ENCODE data around the gene FALEC. TPM values are rescaled to one million over a fixed set of nuclear protein-coding genes. Genes with fewer than 3 reads are reported as not detected.
"Not testable (repeated sequence)": the region's sequence is repeated elsewhere in the genome, so short reads cannot be mapped to it uniquely, and the experiment has no call there.

The FALEC gene
- polyA plus RNA-seq, 1 donor from 2014 or later: 1.0 TPM

- Mint-ChIP-seq H3K4me3 (peak overlapping the region; percentile 95 to 100 (median 98)), H3K4me1 (peaks cover 13 to 41% (median 41%) of the 10 kb centered on the region in 3 donors), H3K36me3 (peaks cover 46% of the 10 kb centered on the region), H3K27me3 (no peaks in the 10 kb centered on the region), H3K9me3 (peaks cover 0 to 1% (median 0%) of the 10 kb centered on the region in 3 donors), H3K27ac (peak overlapping the region; percentile 76 to 96 (median 93))
Observed at GRCh38 chr1:150576367-150576711, 60.8 kb downstream of the FALEC start.

- H3K4me1 Mint-ChIP-seq: peaks cover 12 to 41% (median 41%) of the 10 kb centered on the region in 3 donors
- H3K36me3 Mint-ChIP-seq: peaks cover 46% of the 10 kb centered on the region
- H3K27me3 Mint-ChIP-seq: no peaks in the 10 kb centered on the region
- H3K9me3 Mint-ChIP-seq: peaks cover 0 to 1% (median 0%) of the 10 kb centered on the region in 3 donors
- peak overlapping the region; percentile 95 to 100 (median 98) for H3K4me3 Mint-ChIP-seq
- H3K27ac Mint-ChIP-seq: peak overlapping the region; percentile 95 to 99 (median 96)
Observed at GRCh38 chr1:150576794-150577556, 61.4 kb downstream of the FALEC start.

DNA sequence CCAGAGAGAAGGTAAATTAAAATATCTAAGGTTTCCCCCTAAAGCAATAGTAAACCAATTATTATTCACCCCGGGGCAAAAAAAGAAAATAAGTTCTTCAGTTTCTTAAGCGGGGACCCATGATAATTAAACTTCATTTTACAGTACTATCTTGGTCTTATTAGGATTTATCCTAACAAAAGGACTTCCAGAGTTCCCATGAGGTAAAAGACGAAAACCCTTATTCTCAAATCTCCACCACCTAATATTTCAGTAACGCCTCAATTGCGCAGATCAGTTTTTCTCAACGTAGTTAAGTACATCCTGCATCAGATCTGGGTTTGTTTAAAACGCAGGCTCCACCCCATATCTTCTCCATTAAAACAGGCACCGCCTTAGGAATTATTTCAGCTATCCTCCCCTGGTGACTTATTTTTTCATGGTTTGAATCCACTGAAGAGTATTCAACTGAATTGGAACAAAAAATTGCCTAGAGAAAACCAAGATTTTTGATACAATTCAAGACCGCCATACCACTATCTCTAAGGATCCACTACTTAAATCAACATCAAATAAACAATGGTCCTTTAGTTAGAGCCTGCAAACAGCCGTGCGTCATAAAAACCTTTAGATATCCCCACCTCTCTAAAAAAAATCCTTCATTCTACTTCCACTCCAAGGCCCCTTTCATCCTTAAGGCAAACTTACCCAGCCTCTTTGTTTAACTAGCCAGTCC, 62.2 kb downstream of the FALEC start:
- Mint-ChIP-seq H3K4me1 (peaks cover 11 to 44% (median 41%) of the 10 kb centered on the region in 3 donors), H3K36me3 (peaks cover 46% of the 10 kb centered on the region), H3K27ac (peak overlapping the region; percentile 95 to 99 (median 96)), H3K4me3 (peak overlapping the region; percentile 95 to 100 (median 98)), H3K27me3 (no peaks in the 10 kb centered on the region), H3K9me3 (peaks cover 0 to 1% (median 0%) of the 10 kb centered on the region in 3 donors)

GRCh38 chr1:150578272-150579109, 62.9 kb downstream of the FALEC start:
- Mint-ChIP-seq H3K27ac (peak overlapping the region; percentile 95 to 99 (median 96)), H3K36me3 (peaks cover 38% of the 10 kb centered on the region), H3K4me1 (peaks cover 9 to 37% (median 34%) of the 10 kb centered on the region in 3 donors), H3K9me3 (peaks cover 0 to 1% (median 0%) of the 10 kb centered on the region in 3 donors), H3K27me3 (no peaks in the 10 kb centered on the region), H3K4me3 (peak overlapping the region; percentile 95 to 100 (median 98))

GRCh38 chr1:150579110-150579944, 63.8 kb downstream of the FALEC start, which contains the start of gene MCL1:
Gene MCL1, minus strand, starts transcription at chr1:150579610. Its CDS starts 80 bp downstream, at chr1:150579530.
- peak within 1 kb of the TSS; percentile 95 to 100 (median 98) for H3K4me3 Mint-ChIP-seq
- peaks cover 9 to 36% (median 30%) of the 10 kb centered on the region in 3 donors for H3K4me1 Mint-ChIP-seq
- peak within 1 kb of the TSS; percentile 96 to 99 (median 98) for H3K27ac Mint-ChIP-seq
- H3K9me3 Mint-ChIP-seq: peaks cover 0 to 1% (median 0%) of the 10 kb centered on the region in 3 donors
- H3K27me3 Mint-ChIP-seq: no peaks in the 10 kb centered on the region
- H3K36me3 Mint-ChIP-seq: peaks cover 36% of the 10 kb centered on the region

DNA sequence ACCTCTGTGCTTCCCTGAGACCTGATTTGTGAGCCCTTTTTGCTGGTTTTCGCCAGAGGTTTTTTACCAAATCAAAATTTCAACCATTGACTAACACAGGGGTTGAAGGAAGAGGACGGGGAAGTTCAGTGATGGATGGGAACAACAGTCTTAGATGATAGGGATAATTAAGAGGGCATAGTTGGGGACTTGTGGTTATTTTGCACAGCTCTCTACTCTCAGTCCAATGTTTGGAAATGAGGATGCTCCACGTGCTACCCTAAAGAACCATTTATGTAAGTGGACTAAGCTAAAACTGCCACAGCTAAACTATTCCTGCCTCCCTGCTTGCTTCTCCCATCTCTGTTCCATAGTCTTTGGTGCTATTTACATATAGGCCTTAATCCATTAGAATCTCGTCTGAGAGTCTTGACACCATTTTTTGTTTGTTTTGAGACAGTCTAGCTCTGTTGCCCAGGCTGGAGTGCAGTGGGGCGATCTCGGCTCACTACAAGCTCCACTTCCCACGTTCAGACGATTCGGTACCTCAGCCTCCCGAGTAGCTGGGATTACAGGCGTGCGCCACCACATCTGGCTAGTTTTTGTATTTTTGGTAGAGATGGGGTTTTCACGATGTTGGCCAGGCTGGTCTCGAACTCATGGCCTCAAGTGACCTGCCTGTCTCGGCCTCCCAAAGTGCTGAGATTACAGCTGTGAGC, 64.5 kb downstream of the FALEC start:
- Mint-ChIP-seq H3K9me3 (peaks cover 0 to 1% (median 0%) of the 10 kb centered on the region in 3 donors), H3K4me1 (peaks cover 7 to 29% (median 22%) of the 10 kb centered on the region in 3 donors), H3K36me3 (peaks cover 32% of the 10 kb centered on the region)

DNA sequence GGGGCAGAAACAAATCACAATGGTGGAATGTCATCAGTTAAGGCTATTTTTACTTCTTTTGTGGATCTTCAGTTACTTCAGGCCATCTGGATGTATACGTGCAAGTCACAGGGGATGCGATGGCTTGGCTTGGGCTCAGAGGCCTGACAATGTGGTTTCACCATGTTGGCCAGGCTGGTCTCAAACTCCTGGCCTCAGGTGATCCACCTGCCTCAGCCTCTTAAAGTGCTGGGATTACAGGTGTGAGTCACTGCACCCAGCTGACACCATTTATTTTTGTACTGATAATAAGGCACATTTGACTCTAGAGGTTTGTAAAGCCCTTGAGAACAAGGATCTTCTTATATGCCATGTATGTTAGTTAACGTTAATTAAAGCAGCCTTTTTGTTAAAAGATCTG, 65.4 kb downstream of the FALEC start:
- Mint-ChIP-seq H3K4me3 (peak overlapping the region; percentile 28 to 100 (median 65)), H3K4me1 (peaks cover 7 to 25% (median 17%) of the 10 kb centered on the region in 3 donors), H3K36me3 (peaks cover 24% of the 10 kb centered on the region), H3K27ac (peak overlapping the region; percentile 72 to 96 (median 93))
- not testable (repeated sequence) for H3K9me3 Mint-ChIP-seq, H3K27me3 Mint-ChIP-seq

More for the DNA sequence above, 64.5 kb downstream of the FALEC start:
- Mint-ChIP-seq H3K4me3 (peak overlapping the region; percentile 87 to 100 (median 98)), H3K27me3 (no peaks in the 10 kb centered on the region), H3K27ac (peak overlapping the region; percentile 96 to 99 (median 98))

DNA sequence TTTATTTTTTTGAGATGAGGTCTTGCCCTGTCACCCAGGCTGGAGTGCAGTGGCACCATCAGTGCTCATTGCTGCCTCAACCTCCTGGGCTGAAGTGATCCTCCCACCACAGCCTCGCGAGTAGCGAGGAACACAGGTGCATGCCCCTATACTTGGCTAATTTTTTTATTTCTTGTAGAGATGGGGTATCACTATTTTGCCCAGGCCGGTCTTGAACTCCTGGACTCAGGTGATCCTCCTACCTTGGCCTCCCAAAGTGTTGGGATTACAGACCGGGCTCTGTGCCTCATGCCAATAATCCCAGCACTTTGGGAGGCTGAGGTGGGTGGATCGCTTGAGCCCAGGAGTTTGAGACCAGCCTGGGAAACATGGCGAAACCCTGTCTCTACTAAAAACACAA, 65.9 kb downstream of the FALEC start:
- H3K27me3 Mint-ChIP-seq, H3K9me3 Mint-ChIP-seq: not testable (repeated sequence)
- peak overlapping the region in 1 of 3 donors; percentile 96 for H3K27ac Mint-ChIP-seq
- peaks cover 7 to 20% (median 17%) of the 10 kb centered on the region in 3 donors for H3K4me1 Mint-ChIP-seq
- peak overlapping the region in 1 of 4 donors; percentile 100 for H3K4me3 Mint-ChIP-seq
- peaks cover 20% of the 10 kb centered on the region for H3K36me3 Mint-ChIP-seq

GRCh38 chr1:150581962-150582361, 66.4 kb downstream of the FALEC start:
- not testable (repeated sequence) for H3K27me3 Mint-ChIP-seq, H3K4me3 Mint-ChIP-seq, H3K9me3 Mint-ChIP-seq, H3K27ac Mint-ChIP-seq
- Mint-ChIP-seq H3K4me1 (peaks cover 7 to 17% (median 15%) of the 10 kb centered on the region in 3 donors), H3K36me3 (peaks cover 17% of the 10 kb centered on the region)

DNA sequence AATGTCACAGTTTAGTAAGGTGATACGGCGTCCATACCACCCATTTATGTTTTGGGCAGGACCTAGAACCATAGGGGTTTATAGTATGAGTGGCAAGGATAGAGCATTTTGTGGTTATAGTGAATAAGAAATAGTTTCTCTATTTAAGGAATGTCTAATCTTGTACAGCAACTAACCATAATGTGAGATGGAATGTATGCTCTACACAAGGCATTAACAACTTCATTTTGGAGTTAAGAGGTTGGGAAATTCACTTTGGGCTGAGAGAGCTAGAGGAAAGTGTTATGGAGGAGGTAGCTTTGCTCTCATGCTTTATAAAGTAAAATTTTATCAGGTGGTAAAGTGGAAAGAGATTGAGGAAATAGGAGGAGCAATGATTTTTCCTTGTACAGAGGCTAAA, 66.8 kb downstream of the FALEC start:
- no peak overlapping the region for H3K4me3 Mint-ChIP-seq
- peak overlapping the region in 1 of 3 donors; percentile 89 for H3K27ac Mint-ChIP-seq
- H3K36me3 Mint-ChIP-seq: peaks cover 13% of the 10 kb centered on the region
- no peaks in the 10 kb centered on the region for H3K27me3 Mint-ChIP-seq
- H3K4me1 Mint-ChIP-seq: peaks cover 7 to 17% (median 11%) of the 10 kb centered on the region in 3 donors
- peaks cover 0 to 1% (median 0%) of the 10 kb centered on the region in 3 donors for H3K9me3 Mint-ChIP-seq
